Measurements from ENCODE around the gene LRRC3.
"Not testable (repeated sequence)": the region's sequence is repeated elsewhere in the genome, so short reads cannot be mapped to it uniquely, and the experiment has no call there.

The LRRC3 gene

GRCh38 chr21:44454747-44455523 is at the start of gene LRRC3:
LRRC3 (plus strand) TSS chr21:44455510; CDS start chr21:44456645, 1,135 bp downstream.
- DNase-seq, result peak; percentile 93

GRCh38 chr21:44405948-44406872 is 49.1 kb upstream of the LRRC3 start:
- DNase-seq, result no peak

GRCh38 chr21:44406953-44407352 is 48.4 kb upstream of the LRRC3 start:
- DNase-seq, result no peak

GRCh38 chr21:44407493-44407892 is 47.8 kb upstream of the LRRC3 start:
- no peak for DNase-seq

- DNase-seq, result no peak
These were observed 47.1 kb upstream of the LRRC3 start for GRCh38 chr21:44408226-44408625.

- DNase-seq, result no peak
These were observed 41.6 kb upstream of the LRRC3 start for GRCh38 chr21:44413566-44414290.

GRCh38 chr21:44414291-44415072 is 40.8 kb upstream of the LRRC3 start:
- no peak for DNase-seq

- DNase-seq, result no peak
These were observed 40.0 kb upstream of the LRRC3 start for GRCh38 chr21:44415073-44416025.

- DNase-seq, result no peak
These were observed 39.1 kb upstream of the LRRC3 start for GRCh38 chr21:44416193-44416592.

GRCh38 chr21:44417621-44418107 is 37.6 kb upstream of the LRRC3 start:
- DNase-seq, result not testable (repeated sequence)

GRCh38 chr21:44418108-44418875 is 37.0 kb upstream of the LRRC3 start:
- no peak for DNase-seq

GRCh38 chr21:44418876-44419230 is 36.5 kb upstream of the LRRC3 start:
- DNase-seq, result no peak

GRCh38 chr21:44419679-44420078 is 35.6 kb upstream of the LRRC3 start:
- no peak for DNase-seq

GRCh38 chr21:44420416-44421205 is 34.7 kb upstream of the LRRC3 start:
- no peak for DNase-seq

- no peak for DNase-seq
These were observed 33.1 kb upstream of the LRRC3 start for GRCh38 chr21:44421901-44422840.

GRCh38 chr21:44423312-44423821 is 31.9 kb upstream of the LRRC3 start:
- DNase-seq, result no peak

- DNase-seq, result no peak
These were observed 31.2 kb upstream of the LRRC3 start for GRCh38 chr21:44423941-44424607.
